Measurements from ENCODE around the gene GCM1.

Gene GCM1

GRCh38 chr6:53109612-53110011 lies 39.0 kb downstream of the GCM1 start:
- Histone ChIP-seq H3K4me1 (ENCODE audit: control insufficient read depth, insufficient read depth, low read length, poor library complexity, severe bottlenecking) (no peaks in the 10 kb centered on the region), H3K27ac (ENCODE audit: low read depth, low read length, severe bottlenecking) (no peak overlapping the region), H3K4me3 (ENCODE audit: extremely low read depth, insufficient read depth, low read length, poor library complexity, severe bottlenecking) (no peak overlapping the region), H3K9me3 (ENCODE audit: control insufficient read depth, low read length) (no peaks in the 10 kb centered on the region), H3K36me3 (ENCODE audit: control insufficient read depth, insufficient read depth, low read length) (no peaks in the 10 kb centered on the region)
- WGBS, 2 experiments (ENCODE audit: insufficient coverage in 2 of 2), result 100% methylated on average over 1 of the region's 2 CpGs; no CpG with 5 or more reads in 1 of the 2 experiments

DNA sequence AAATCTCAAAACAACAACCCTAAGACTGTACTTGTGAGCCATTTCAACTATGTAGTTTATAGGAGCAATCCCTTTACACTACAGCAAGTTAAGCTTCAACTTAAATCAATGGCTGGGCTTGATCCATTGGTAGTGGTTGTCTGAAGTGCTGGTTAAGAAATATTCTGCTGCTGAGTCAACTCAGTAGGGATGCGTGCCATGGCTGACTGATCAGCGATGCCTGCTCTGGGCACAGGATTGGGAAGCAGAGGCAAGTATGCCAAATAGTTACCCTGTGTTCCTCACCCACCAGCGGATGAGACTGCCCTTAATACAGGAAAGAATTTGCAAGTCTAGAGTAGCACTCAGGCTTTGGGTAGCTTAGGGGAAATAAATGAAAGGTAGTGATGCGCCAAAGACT lies 41.5 kb downstream of the GCM1 start:
- 78 to 100% methylated on average over 2 of the region's 4 CpGs for WGBS, 2 experiments (ENCODE audit: insufficient coverage in 2 of 2)
- H3K4me1 ChIP-seq (ENCODE audit: control insufficient read depth, insufficient read depth, low read length, poor library complexity, severe bottlenecking), result no peaks in the 10 kb centered on the region
- no peak overlapping the region for H3K4me3 ChIP-seq (ENCODE audit: extremely low read depth, insufficient read depth, low read length, poor library complexity, severe bottlenecking)
- H3K36me3 ChIP-seq (ENCODE audit: control insufficient read depth, insufficient read depth, low read length), result peaks cover under 1% of the 10 kb centered on the region
- no peaks in the 10 kb centered on the region for H3K9me3 ChIP-seq (ENCODE audit: control insufficient read depth, low read length)
- no peak overlapping the region for H3K27ac ChIP-seq (ENCODE audit: low read depth, low read length, severe bottlenecking)

GRCh38 chr6:53104916-53105315 lies 43.7 kb downstream of the GCM1 start:
- H3K4me3 ChIP-seq (ENCODE audit: extremely low read depth, insufficient read depth, low read length, poor library complexity, severe bottlenecking), result no peak overlapping the region
- H3K27ac ChIP-seq (ENCODE audit: low read depth, low read length, severe bottlenecking), result no peak overlapping the region
- peaks cover 14% of the 10 kb centered on the region for H3K36me3 ChIP-seq (ENCODE audit: control insufficient read depth, insufficient read depth, low read length)
- no peaks in the 10 kb centered on the region for H3K9me3 ChIP-seq (ENCODE audit: control insufficient read depth, low read length)
- no peaks in the 10 kb centered on the region for H3K4me1 ChIP-seq (ENCODE audit: control insufficient read depth, insufficient read depth, low read length, poor library complexity, severe bottlenecking)

GRCh38 chr6:53103993-53104675 lies 44.5 kb downstream of the GCM1 start:
- no peak overlapping the region for H3K27ac ChIP-seq (ENCODE audit: low read depth, low read length, severe bottlenecking)
- H3K4me1 ChIP-seq (ENCODE audit: control insufficient read depth, insufficient read depth, low read length, poor library complexity, severe bottlenecking), result no peaks in the 10 kb centered on the region
- peaks cover 14% of the 10 kb centered on the region for H3K36me3 ChIP-seq (ENCODE audit: control insufficient read depth, insufficient read depth, low read length)
- H3K9me3 ChIP-seq (ENCODE audit: control insufficient read depth, low read length), result no peaks in the 10 kb centered on the region
- WGBS, 2 experiments (ENCODE audit: insufficient coverage in 2 of 2), result 89 to 100% methylated on average over 2 to 3 of the region's 3 CpGs
- H3K4me3 ChIP-seq (ENCODE audit: extremely low read depth, insufficient read depth, low read length, poor library complexity, severe bottlenecking), result no peak overlapping the region

DNA sequence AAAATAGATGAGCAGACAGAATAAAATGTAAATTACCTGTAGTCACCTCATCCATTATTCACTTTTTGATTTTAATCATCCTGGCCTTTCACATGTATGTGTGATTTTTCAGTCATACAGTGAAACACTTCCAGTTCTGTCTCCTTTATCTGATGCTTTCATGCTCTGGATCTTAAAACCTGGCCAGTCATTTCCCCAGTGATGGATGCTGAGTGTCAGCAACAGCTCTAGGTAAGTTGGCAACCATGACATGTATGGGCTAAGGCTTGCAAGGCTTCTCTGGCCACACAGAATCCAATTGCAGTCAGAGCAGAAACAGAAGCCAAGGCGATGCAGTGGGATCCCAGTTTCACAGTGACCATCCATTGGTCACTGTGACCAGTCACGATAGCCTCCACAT lies 47.6 kb downstream of the GCM1 start:
- no peak overlapping the region for H3K4me3 ChIP-seq (ENCODE audit: extremely low read depth, insufficient read depth, low read length, poor library complexity, severe bottlenecking)
- H3K27ac ChIP-seq (ENCODE audit: low read depth, low read length, severe bottlenecking), result no peak overlapping the region
- 100% methylated on average over 1 to 2 of the region's 2 CpGs for WGBS, 2 experiments (ENCODE audit: insufficient coverage in 2 of 2)
- H3K9me3 ChIP-seq (ENCODE audit: control insufficient read depth, low read length), result no peaks in the 10 kb centered on the region
- H3K4me1 ChIP-seq (ENCODE audit: control insufficient read depth, insufficient read depth, low read length, poor library complexity, severe bottlenecking), result no peaks in the 10 kb centered on the region
- H3K36me3 ChIP-seq (ENCODE audit: control insufficient read depth, insufficient read depth, low read length), result peaks cover 30% of the 10 kb centered on the region

GRCh38 chr6:53100561-53100960 lies 48.1 kb downstream of the GCM1 start:
- H3K9me3 ChIP-seq (ENCODE audit: control insufficient read depth, low read length), result no peaks in the 10 kb centered on the region
- no peak overlapping the region for H3K4me3 ChIP-seq (ENCODE audit: extremely low read depth, insufficient read depth, low read length, poor library complexity, severe bottlenecking)
- H3K4me1 ChIP-seq (ENCODE audit: control insufficient read depth, insufficient read depth, low read length, poor library complexity, severe bottlenecking), result no peaks in the 10 kb centered on the region
- H3K27ac ChIP-seq (ENCODE audit: low read depth, low read length, severe bottlenecking), result no peak overlapping the region
- H3K36me3 ChIP-seq (ENCODE audit: control insufficient read depth, insufficient read depth, low read length), result peaks cover 35% of the 10 kb centered on the region
- no CpG with 5 or more reads among the region's 2 CpGs for WGBS, 2 experiments (ENCODE audit: insufficient coverage in 2 of 2)

GRCh38 chr6:53095716-53096115 lies 52.9 kb downstream of the GCM1 start:
- 83% methylated on average over 1 of the region's 1 CpG; no CpG with 5 or more reads in 1 of the 2 experiments for WGBS, 2 experiments (ENCODE audit: insufficient coverage in 2 of 2)
- H3K4me3 ChIP-seq (ENCODE audit: extremely low read depth, insufficient read depth, low read length, poor library complexity, severe bottlenecking), result no peak overlapping the region
- H3K4me1 ChIP-seq (ENCODE audit: control insufficient read depth, insufficient read depth, low read length, poor library complexity, severe bottlenecking), result no peaks in the 10 kb centered on the region
- no peaks in the 10 kb centered on the region for H3K9me3 ChIP-seq (ENCODE audit: control insufficient read depth, low read length)
- peaks cover 59% of the 10 kb centered on the region for H3K36me3 ChIP-seq (ENCODE audit: control insufficient read depth, insufficient read depth, low read length)
- no peak overlapping the region for H3K27ac ChIP-seq (ENCODE audit: low read depth, low read length, severe bottlenecking)

DNA sequence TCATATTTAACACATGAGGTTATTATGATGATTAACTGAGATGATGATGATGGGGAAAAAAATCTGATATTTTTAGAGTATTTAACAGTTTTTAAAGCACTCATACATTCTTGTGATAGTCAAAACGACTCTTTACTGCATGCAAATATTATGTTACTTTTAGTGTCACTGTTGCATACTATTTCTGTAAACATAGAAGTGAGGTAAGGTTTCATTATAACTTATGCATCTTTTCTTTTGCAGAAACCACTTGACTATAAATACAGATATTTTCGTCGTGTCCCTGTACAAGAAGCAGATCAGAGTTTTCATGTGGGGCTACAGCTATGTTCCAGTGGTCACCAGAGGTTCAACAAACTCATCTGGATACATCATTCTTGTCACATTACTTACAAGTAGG lies 53.4 kb downstream of the GCM1 start:
- Histone ChIP-seq H3K27ac (ENCODE audit: low read depth, low read length, severe bottlenecking) (no peak overlapping the region), H3K4me1 (ENCODE audit: control insufficient read depth, insufficient read depth, low read length, poor library complexity, severe bottlenecking) (no peaks in the 10 kb centered on the region), H3K36me3 (ENCODE audit: control insufficient read depth, insufficient read depth, low read length) (peaks cover 62% of the 10 kb centered on the region), H3K4me3 (ENCODE audit: extremely low read depth, insufficient read depth, low read length, poor library complexity, severe bottlenecking) (no peak overlapping the region), H3K9me3 (ENCODE audit: control insufficient read depth, low read length) (no peaks in the 10 kb centered on the region)
- WGBS, 2 experiments (ENCODE audit: insufficient coverage in 2 of 2), result 93 to 100% methylated on average over 2 of the region's 3 CpGs

GRCh38 chr6:53090576-53090975 lies 58.1 kb downstream of the GCM1 start:
- Histone ChIP-seq H3K4me1 (ENCODE audit: control insufficient read depth, insufficient read depth, low read length, poor library complexity, severe bottlenecking) (no peaks in the 10 kb centered on the region), H3K36me3 (ENCODE audit: control insufficient read depth, insufficient read depth, low read length) (peaks cover 69% of the 10 kb centered on the region), H3K4me3 (ENCODE audit: extremely low read depth, insufficient read depth, low read length, poor library complexity, severe bottlenecking) (no peak overlapping the region), H3K9me3 (ENCODE audit: control insufficient read depth, low read length) (no peaks in the 10 kb centered on the region), H3K27ac (ENCODE audit: low read depth, low read length, severe bottlenecking) (no peak overlapping the region)
- 100% methylated on average over 1 of the region's 2 CpGs; no CpG with 5 or more reads in 1 of the 2 experiments for whole genome bisulfite sequencing, 2 experiments (ENCODE audit: insufficient coverage in 2 of 2)

DNA sequence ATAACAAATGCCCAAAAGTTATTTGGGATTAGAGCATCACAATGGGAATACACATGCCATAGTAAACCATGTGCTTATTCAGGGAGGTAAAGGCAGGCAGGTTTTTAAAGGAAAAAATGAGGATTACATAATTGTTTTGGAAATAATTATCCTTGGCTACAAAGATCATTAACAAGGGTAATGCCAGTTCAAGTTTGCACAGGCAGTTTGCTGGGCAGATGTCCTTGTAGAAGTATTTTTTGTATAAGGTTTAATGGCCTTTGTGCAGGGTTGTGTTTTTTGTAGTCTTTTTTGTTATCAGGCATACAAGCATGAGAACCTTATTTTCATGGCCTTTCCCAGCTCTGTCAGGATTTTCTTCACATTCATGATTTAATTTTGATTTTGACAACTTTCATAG lies 58.7 kb downstream of the GCM1 start:
- no peaks in the 10 kb centered on the region for H3K4me1 ChIP-seq (ENCODE audit: control insufficient read depth, insufficient read depth, low read length, poor library complexity, severe bottlenecking)
- H3K4me3 ChIP-seq (ENCODE audit: extremely low read depth, insufficient read depth, low read length, poor library complexity, severe bottlenecking), result no peak overlapping the region
- no peak overlapping the region for H3K27ac ChIP-seq (ENCODE audit: low read depth, low read length, severe bottlenecking)
- peaks cover 66% of the 10 kb centered on the region for H3K36me3 ChIP-seq (ENCODE audit: control insufficient read depth, insufficient read depth, low read length)
- no peaks in the 10 kb centered on the region for H3K9me3 ChIP-seq (ENCODE audit: control insufficient read depth, low read length)

DNA sequence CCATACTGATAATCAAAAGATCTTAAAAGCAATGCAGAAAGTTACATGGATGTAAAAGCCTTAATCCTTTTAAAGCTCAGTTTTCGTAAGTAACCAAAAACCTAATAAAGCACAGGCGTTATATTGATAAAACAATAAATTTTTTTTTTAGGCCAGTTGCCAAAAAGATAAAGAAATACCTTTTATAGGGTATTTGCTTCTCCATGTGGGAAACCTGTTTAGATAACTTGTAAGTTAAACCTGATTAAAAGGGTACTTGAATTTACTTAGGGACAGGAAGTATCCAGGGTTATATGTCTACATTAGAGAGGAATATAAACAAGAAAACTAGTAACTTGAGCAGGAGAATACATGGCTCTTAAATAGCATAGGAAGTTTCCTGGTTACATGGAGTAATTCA lies 62.3 kb downstream of the GCM1 start:
- H3K4me3 ChIP-seq (ENCODE audit: extremely low read depth, insufficient read depth, low read length, poor library complexity, severe bottlenecking), result no peak overlapping the region
- peaks cover 64% of the 10 kb centered on the region for H3K36me3 ChIP-seq (ENCODE audit: control insufficient read depth, insufficient read depth, low read length)
- H3K4me1 ChIP-seq (ENCODE audit: control insufficient read depth, insufficient read depth, low read length, poor library complexity, severe bottlenecking), result no peaks in the 10 kb centered on the region
- no peaks in the 10 kb centered on the region for H3K9me3 ChIP-seq (ENCODE audit: control insufficient read depth, low read length)
- WGBS, 2 experiments (ENCODE audit: insufficient coverage in 2 of 2), result no CpG with 5 or more reads among the region's 2 CpGs
- H3K27ac ChIP-seq (ENCODE audit: low read depth, low read length, severe bottlenecking), result no peak overlapping the region

Data from mesodermal cell (in vitro differentiated cells).